Ovary (tissue), 9 donors: Measurements from ENCODE around the gene EMILIN2. TPM values are rescaled to one million over a fixed set of nuclear protein-coding genes. Genes with fewer than 3 reads are reported as not detected.

Experiments used
- DNase-seq, 5 donors: peaks; one replicate each; pipeline ENCODE4 v3.0.0-alpha.2; 2019 to 2020
- H3K27ac ChIP-seq, 2 donors: fragments of 200-600 bp; one replicate each; pipeline versions ENCODE4 v1.5.1 to v1.8.0; 2019 to 2022
- H3K27me3 ChIP-seq: fragments of 200-600 bp; one replicate; pipeline ENCODE4 v1.8.0; 2022
- H3K36me3 ChIP-seq: fragments of 200-600 bp; sonication (generic); one replicate; pipeline ENCODE4 v1.5.1; 2019
- H3K4me1 ChIP-seq: one replicate; pipeline ENCODE4 v1.8.1; 2013; ENCODE audit warnings: mild to moderate bottlenecking, moderate library complexity; ENCODE audit not compliant: insufficient read depth
- H3K4me3 ChIP-seq: fragments of 200-600 bp; sonication (generic); one replicate; pipeline ENCODE4 v1.5.1; 2017
- H3K9me3 ChIP-seq, 2 donors: fragments of 200-600 bp in 1 of 2; sonication (generic) in 1 of 2; one replicate each; pipeline versions ENCODE4 v1.5.1 to v1.8.1; 2013 to 2019; ENCODE audit warnings: mild to moderate bottlenecking in 1 of 2, moderate library complexity in 1 of 2
- EP300 ChIP-seq: sonication (generic); formaldehyde crosslinking; IDR thresholded peaks from one replicate; pipeline ENCODE4 v1.6.1; 2017; ENCODE audit warnings: antibody characterized with exemption
- POLR2A ChIP-seq: fragments of 450-650 bp; IDR thresholded peaks from one replicate; pipeline ENCODE4 v1.6.1; 2017; ENCODE audit warnings: antibody characterized with exemption, mild to moderate bottlenecking, moderate library complexity
- WGBS, 3 donors: extraction: QIAGEN DNeasy Blood & Tissue Kit in 1 of 3; methylation state at CpG; one replicate each; pipeline versions ENCODE4 v1.1.5 to v1.1.7; 2013 to 2017; 5-methylcytosine and 5-hydroxymethylcytosine counted together
- intact Hi-C, 4 donors: fragments of 100-400 bp; cut with DNase I; formaldehyde crosslinking; loops; one replicate each; pipeline versions ENCODE4 v1.11.0 to v1.15.1; 2022 to 2023
- polyA plus RNA-seq, 2 donors: library from polyadenylated mRNA; stranded (reverse); fragments of 200-250 nt in 1 of 2; fragments of 350-450 nt in 1 of 2; fragmentation: Illumina TruSeq in 1 of 2; extraction: RNeasy Lipid Tissue Mini Kit (QIAGEN cat#74804) in 1 of 2; gene quantifications; one replicate each; pipeline ENCODE4 v1.2.3, GENCODE V29; 2013 to 2014
- total RNA-seq, 7 donors: library from RNA; depleted of rRNA in 2 of 7; stranded (reverse); fragments of >200 nt in 2 of 7; fragmentation: NEBNext Ultra II Directional in 3 of 7; extraction: Animal tissue kit (Norgen Biotek cat#: 25700) in 3 of 7; gene quantifications; one replicate each; pipeline versions ENCODE4 v1.1.0 to v1.2.4, GENCODE V29; 2016 to 2023
- TF ChIP-seq, protein P1 (sequence below), 3 donors: fragments of 450-650 bp in 2 of 3; fragments of 200-600 bp in 1 of 3; IDR thresholded peaks; one replicate each; pipeline versions ENCODE4 v1.5.1 to v1.8.0; 2016 to 2022; ENCODE audit warnings: antibody characterized with exemption in 3 of 3, mild to moderate bottlenecking in 1 of 3
- donor health status: DM: no; HTN: no; CAD: no; lungs with moderate emphysema.
- donor health status: DM: no; HTN: no; CAD: no.
- donor health status: Bipolar disorder and iron deficiency.
- donor health status: DM: yes; HTN: yes; CAD: no.
- donor health status: DM: no; HTN: no; CAD: no.
- donor health status: DM: yes; HTN: yes; CAD: no.

EMILIN2 gene
- total and polyA plus RNA-seq, 9 donors, result 16.5 to 40.4 (median 34.3) TPM

DNA sequence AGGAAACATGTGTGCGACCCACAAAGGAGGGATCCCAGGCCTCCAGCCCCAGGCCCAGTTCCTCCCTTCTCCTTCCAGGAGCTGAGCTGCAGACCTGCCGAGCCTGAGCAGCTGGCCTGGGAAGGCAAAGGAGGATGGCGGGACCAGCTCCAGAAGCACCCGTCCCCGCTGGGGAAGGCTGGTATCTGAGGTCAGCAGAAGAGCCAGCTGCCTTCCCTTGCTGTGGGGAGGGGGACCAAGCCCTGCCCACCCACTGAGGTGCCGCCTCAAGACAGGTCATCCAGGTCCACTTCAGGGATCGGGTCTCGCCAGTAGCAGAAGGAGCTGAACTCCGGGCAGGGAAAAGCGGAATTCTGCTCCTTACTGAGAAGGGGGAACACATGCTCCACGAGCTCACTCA is 73.2 kb downstream of the EMILIN2 start:
- Histone ChIP-seq H3K4me1 (peaks cover 12% of the 10 kb centered on the region), H3K9me3 (no peaks in the 10 kb centered on the region), H3K27ac (no peak overlapping the region), H3K4me3 (no peak overlapping the region), H3K36me3 (no peaks in the 10 kb centered on the region), H3K27me3 (no peaks in the 10 kb centered on the region)
- TF ChIP-seq POLR2A (no peak), EP300 (no peak)
- TF ChIP-seq, protein P1, sequence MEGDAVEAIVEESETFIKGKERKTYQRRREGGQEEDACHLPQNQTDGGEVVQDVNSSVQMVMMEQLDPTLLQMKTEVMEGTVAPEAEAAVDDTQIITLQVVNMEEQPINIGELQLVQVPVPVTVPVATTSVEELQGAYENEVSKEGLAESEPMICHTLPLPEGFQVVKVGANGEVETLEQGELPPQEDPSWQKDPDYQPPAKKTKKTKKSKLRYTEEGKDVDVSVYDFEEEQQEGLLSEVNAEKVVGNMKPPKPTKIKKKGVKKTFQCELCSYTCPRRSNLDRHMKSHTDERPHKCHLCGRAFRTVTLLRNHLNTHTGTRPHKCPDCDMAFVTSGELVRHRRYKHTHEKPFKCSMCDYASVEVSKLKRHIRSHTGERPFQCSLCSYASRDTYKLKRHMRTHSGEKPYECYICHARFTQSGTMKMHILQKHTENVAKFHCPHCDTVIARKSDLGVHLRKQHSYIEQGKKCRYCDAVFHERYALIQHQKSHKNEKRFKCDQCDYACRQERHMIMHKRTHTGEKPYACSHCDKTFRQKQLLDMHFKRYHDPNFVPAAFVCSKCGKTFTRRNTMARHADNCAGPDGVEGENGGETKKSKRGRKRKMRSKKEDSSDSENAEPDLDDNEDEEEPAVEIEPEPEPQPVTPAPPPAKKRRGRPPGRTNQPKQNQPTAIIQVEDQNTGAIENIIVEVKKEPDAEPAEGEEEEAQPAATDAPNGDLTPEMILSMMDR (IDR thresholded peaks at IDR 0.05), result no peak
- WGBS, 3 donors, result 77 to 84% (median 79%) methylated on average over 11 of the region's 11 CpGs
- no peak for DNase-seq
- intact Hi-C loops, result loop anchor here in 2 of 4 donors (10.0 kb wide), 2 partner anchors 145 to 195 kb away; no protein-coding TSS in a partner anchor

DNA sequence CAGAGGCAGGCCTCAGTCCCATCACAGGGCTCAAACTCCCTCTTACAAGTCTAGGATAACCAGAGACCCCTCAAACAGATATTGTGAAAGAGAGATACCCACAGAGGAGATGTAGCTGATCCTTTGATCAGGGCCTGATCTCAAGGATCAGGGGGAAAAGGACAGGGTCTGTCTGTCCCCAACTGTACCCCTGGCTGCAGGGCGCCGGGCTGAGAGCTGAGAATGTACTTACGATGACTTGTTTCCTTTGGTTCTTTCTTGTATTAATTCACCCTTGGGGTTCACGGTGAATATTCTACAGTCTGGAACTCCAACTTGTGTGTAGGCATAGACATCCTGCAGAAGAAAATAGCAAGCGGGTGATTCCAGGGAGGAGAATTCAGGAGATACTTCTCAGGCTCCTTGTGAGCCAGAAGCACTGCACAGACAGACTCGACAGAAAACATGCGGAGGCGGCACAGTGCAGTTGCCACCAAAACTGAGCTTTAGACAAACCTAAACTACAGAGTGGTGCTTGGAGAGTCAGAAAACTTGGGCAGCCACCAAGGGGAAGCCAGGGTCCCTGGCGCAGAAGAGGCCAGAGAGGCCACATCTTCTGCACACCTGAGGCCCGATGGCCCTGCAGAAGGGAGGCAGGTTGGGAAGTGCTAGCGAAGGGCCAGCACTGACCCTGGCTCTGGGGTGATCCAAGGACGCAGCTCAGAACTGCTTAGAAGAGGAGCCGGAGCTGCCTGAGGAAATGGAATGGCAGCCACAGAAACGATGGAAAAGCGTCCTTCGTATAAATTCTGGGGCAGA is 73.9 kb downstream of the EMILIN2 start:
- intact Hi-C loops, result loop anchor here in 2 of 4 donors (10.0 kb wide), 2 partner anchors 144 to 194 kb away; no protein-coding TSS in a partner anchor
- TF ChIP-seq EP300 (no peak), POLR2A (no peak)
- TF ChIP-seq, protein P1 (IDR thresholded peaks at IDR 0.05), result no peak
- Histone ChIP-seq H3K27me3 (no peaks in the 10 kb centered on the region), H3K9me3 (no peaks in the 10 kb centered on the region), H3K4me1 (peaks cover 7% of the 10 kb centered on the region), H3K36me3 (no peaks in the 10 kb centered on the region), H3K4me3 (no peak overlapping the region), H3K27ac (no peak overlapping the region)
- WGBS, 3 donors, result 87 to 90% (median 88%) methylated on average over 16 of the region's 16 CpGs
- no peak for DNase-seq

DNA sequence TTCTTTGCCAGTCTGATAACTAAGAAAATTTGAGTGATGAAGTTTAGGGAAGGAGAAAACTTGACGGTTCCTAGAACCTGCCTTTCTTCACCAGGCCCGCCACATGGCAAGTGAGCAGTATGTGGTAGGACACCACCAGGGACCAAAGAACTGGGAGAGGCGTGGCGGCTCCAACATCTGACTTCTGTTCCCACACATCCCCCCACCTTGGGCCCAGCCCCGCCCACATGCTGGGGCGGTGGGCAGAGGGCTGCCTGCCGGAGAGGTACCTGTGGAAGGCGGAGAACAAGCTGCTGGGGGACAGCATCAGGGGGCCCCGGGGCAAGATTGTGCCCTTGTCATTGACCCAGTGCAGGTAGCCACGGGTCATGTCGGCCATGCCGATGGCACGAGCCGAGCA is 75.0 kb downstream of the EMILIN2 start:
- no peak for DNase-seq
- Histone ChIP-seq H3K27me3 (no peaks in the 10 kb centered on the region), H3K27ac (no peak overlapping the region), H3K36me3 (no peaks in the 10 kb centered on the region), H3K4me3 (no peak overlapping the region), H3K9me3 (no peaks in the 10 kb centered on the region), H3K4me1 (peaks cover 5% of the 10 kb centered on the region)
- intact Hi-C loops, result loop anchor here in 2 of 4 donors (10.0 kb wide), 2 partner anchors 143 to 193 kb away; no protein-coding TSS in a partner anchor
- 58 to 78% (median 71%) methylated on average over 14 of the region's 14 CpGs for WGBS, 3 donors
- TF ChIP-seq POLR2A (no peak), EP300 (no peak)
- TF ChIP-seq, protein P1 (IDR thresholded peaks at IDR 0.05), result no peak

DNA sequence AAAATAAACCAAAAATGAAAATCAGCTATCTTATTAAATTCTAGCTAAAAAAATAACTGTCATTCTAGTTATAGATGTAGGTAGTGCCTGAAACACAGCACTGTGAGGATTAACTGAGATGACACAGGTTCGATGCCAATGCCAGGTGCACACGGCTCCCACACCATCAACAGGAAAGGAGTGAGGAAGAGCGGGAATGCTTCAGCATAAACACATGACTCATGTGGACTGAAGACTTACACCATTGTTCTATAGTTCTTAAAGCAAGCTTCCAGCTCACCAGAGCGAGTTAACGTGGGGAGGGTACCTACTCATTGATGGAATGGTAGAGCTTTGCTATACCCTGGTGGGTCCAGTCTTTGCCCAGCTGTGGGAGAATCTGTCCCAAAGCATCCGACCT is 76.7 kb downstream of the EMILIN2 start:
- H3K4me3 ChIP-seq, result no peak overlapping the region
- no peaks in the 10 kb centered on the region for H3K36me3 ChIP-seq
- DNase-seq, result no peak
- no peaks in the 10 kb centered on the region for H3K9me3 ChIP-seq
- intact Hi-C loops, result loop anchor here in 2 of 4 donors (10.0 kb wide), 2 partner anchors 141 to 191 kb away; no protein-coding TSS in a partner anchor
- no peak overlapping the region for H3K27ac ChIP-seq
- H3K27me3 ChIP-seq, result no peaks in the 10 kb centered on the region
- no peaks in the 10 kb centered on the region for H3K4me1 ChIP-seq
- TF ChIP-seq POLR2A (no peak), EP300 (no peak)
- TF ChIP-seq, protein P1 (IDR thresholded peaks at IDR 0.05), result no peak
- WGBS, 3 donors, result 87 to 89% (median 89%) methylated on average over 6 of the region's 6 CpGs
